BLaER1 treated with 17β-estradiol and CSF1 and Interleukin-3, amounts not matched to agents 10 nM and 100 nM (cell line): ENCODE data around the gene PTCD3.

ENCODE experiments used
- H3K27ac ChIP-seq, 11 experiments: shearing (Covaris generic); formaldehyde crosslinking; 2 replicates each; pipeline ENCODE4 v1.8.1; 2022
- H3K27me3 ChIP-seq, 11 experiments: shearing (Covaris generic); formaldehyde crosslinking; 2 replicates each; pipeline ENCODE4 v1.8.1; 2022
- H3K36me3 ChIP-seq, 11 experiments: shearing (Covaris generic); formaldehyde crosslinking; 2 replicates each; pipeline ENCODE4 v1.8.1; 2022
- H3K4me1 ChIP-seq, 10 experiments: shearing (Covaris generic); formaldehyde crosslinking; 2 replicates each; pipeline ENCODE4 v1.8.1; 2022
- H3K4me2 ChIP-seq, 11 experiments: shearing (Covaris generic); formaldehyde crosslinking; 2 replicates each; pipeline ENCODE4 v1.8.1; 2022
- H3K4me3 ChIP-seq, 10 experiments: shearing (Covaris generic); formaldehyde crosslinking; 2 replicates each; pipeline ENCODE4 v1.8.1; 2022
- H3K9ac ChIP-seq, 11 experiments: shearing (Covaris generic); formaldehyde crosslinking; 2 replicates each; pipeline ENCODE4 v1.8.1; 2022
- H3K9me3 ChIP-seq, 11 experiments: shearing (Covaris generic); formaldehyde crosslinking; replicated peaks in 1 of 11; 2 replicates each; pipeline ENCODE4 v1.8.1; 2022
- H4K20me1 ChIP-seq, 11 experiments: shearing (Covaris generic); formaldehyde crosslinking; 2 replicates each; pipeline ENCODE4 v1.8.1; 2022
- Cebpa-rat ChIP-seq, 11 experiments: shearing (Covaris generic); IDR thresholded peaks; 2 replicates each; pipeline ENCODE4 v1.8.1; 2022

Gene PTCD3

GRCh38 chr2:86134709-86135108, 28.7 kb downstream of the PTCD3 start:
- no peak overlapping the region for H3K4me3 ChIP-seq
- no peak overlapping the region for H3K27ac ChIP-seq
- no peaks in the 10 kb centered on the region for H3K4me1 ChIP-seq
- H3K4me2 ChIP-seq = no peak overlapping the region
- no peak overlapping the region for H3K9ac ChIP-seq
- no peaks in the 10 kb centered on the region for H3K9me3 ChIP-seq
- peaks cover 0 to 64% (median 33%) of the 10 kb centered on the region in 11 experiments; a peak in 15 of 22 replicates for H4K20me1 ChIP-seq
- no peaks in the 10 kb centered on the region for H3K27me3 ChIP-seq
- no peak for TF ChIP-seq Cebpa-rat (IDR thresholded peaks at IDR 0.05)
- H3K36me3 ChIP-seq = peaks cover 100% of the 10 kb centered on the region in 11 experiments

GRCh38 chr2:86135653-86136052, 29.6 kb downstream of the PTCD3 start:
- Histone ChIP-seq H3K27me3 (no peaks in the 10 kb centered on the region), H3K9me3 (no peaks in the 10 kb centered on the region), H3K36me3 (peaks cover 98 to 100% (median 100%) of the 10 kb centered on the region in 11 experiments), H3K4me1 (no peaks in the 10 kb centered on the region), H3K4me3 (no peak overlapping the region), H3K27ac (no peak overlapping the region), H3K4me2 (no peak overlapping the region), H4K20me1 (peaks cover 0 to 64% (median 32%) of the 10 kb centered on the region in 11 experiments; a peak in 15 of 22 replicates), H3K9ac (no peak overlapping the region)
- no peak for TF ChIP-seq Cebpa-rat (IDR thresholded peaks at IDR 0.05)

GRCh38 chr2:86136141-86136540, 30.1 kb downstream of the PTCD3 start:
- H4K20me1 ChIP-seq = peaks cover 0 to 67% (median 31%) of the 10 kb centered on the region in 11 experiments; a peak in 16 of 22 replicates
- no peak overlapping the region for H3K27ac ChIP-seq
- no peak overlapping the region for H3K4me2 ChIP-seq
- H3K9ac ChIP-seq = no peak overlapping the region
- H3K36me3 ChIP-seq = peaks cover 98 to 100% (median 100%) of the 10 kb centered on the region in 11 experiments
- no peak overlapping the region for H3K4me3 ChIP-seq
- TF ChIP-seq Cebpa-rat (IDR thresholded peaks at IDR 0.05) = no peak
- no peaks in the 10 kb centered on the region for H3K9me3 ChIP-seq
- no peaks in the 10 kb centered on the region for H3K27me3 ChIP-seq
- H3K4me1 ChIP-seq = no peaks in the 10 kb centered on the region

GRCh38 chr2:86138736-86139625, 32.9 kb downstream of the PTCD3 start:
- Histone ChIP-seq H3K27me3 (no peaks in the 10 kb centered on the region), H3K4me2 (no peak overlapping the region), H3K27ac (no peak overlapping the region), H3K4me3 (no peak overlapping the region), H3K36me3 (peaks cover 98 to 100% (median 100%) of the 10 kb centered on the region in 11 experiments), H3K9me3 (no peaks in the 10 kb centered on the region), H3K4me1 (peaks cover 0 to 4% (median 0%) of the 10 kb centered on the region in 10 experiments; a peak in 1 of 20 replicates), H4K20me1 (peaks cover 0 to 72% (median 40%) of the 10 kb centered on the region in 11 experiments; a peak in 15 of 22 replicates), H3K9ac (no peak overlapping the region)
- no peak for TF ChIP-seq Cebpa-rat (IDR thresholded peaks at IDR 0.05)

- H3K9me3 ChIP-seq = no peaks in the 10 kb centered on the region
- peaks cover 0 to 4% (median 0%) of the 10 kb centered on the region in 10 experiments; a peak in 1 of 20 replicates for H3K4me1 ChIP-seq
- peaks cover 0 to 73% (median 45%) of the 10 kb centered on the region in 11 experiments; a peak in 17 of 22 replicates for H4K20me1 ChIP-seq
- peaks cover 98 to 100% (median 100%) of the 10 kb centered on the region in 11 experiments for H3K36me3 ChIP-seq
- no peak overlapping the region for H3K27ac ChIP-seq
- no peak overlapping the region for H3K4me3 ChIP-seq
- TF ChIP-seq Cebpa-rat (IDR thresholded peaks at IDR 0.05) = no peak
- no peak overlapping the region for H3K4me2 ChIP-seq
- no peak overlapping the region for H3K9ac ChIP-seq
- H3K27me3 ChIP-seq = no peaks in the 10 kb centered on the region
These were observed 33.9 kb downstream of the PTCD3 start for GRCh38 chr2:86139981-86140380.

- peaks cover 0 to 75% (median 41%) of the 10 kb centered on the region in 11 experiments; a peak in 16 of 22 replicates for H4K20me1 ChIP-seq
- no peak overlapping the region for H3K9ac ChIP-seq
- no peaks in the 10 kb centered on the region for H3K27me3 ChIP-seq
- H3K4me2 ChIP-seq = no peak overlapping the region
- no peak for TF ChIP-seq Cebpa-rat (IDR thresholded peaks at IDR 0.05)
- H3K9me3 ChIP-seq = no peaks in the 10 kb centered on the region
- peaks cover 98 to 100% (median 100%) of the 10 kb centered on the region in 11 experiments for H3K36me3 ChIP-seq
- H3K4me3 ChIP-seq = no peak overlapping the region
- peaks cover 0 to 4% (median 0%) of the 10 kb centered on the region in 10 experiments; a peak in 1 of 20 replicates for H3K4me1 ChIP-seq
- H3K27ac ChIP-seq = no peak overlapping the region
These were observed 34.9 kb downstream of the PTCD3 start for GRCh38 chr2:86140969-86141392.

- TF ChIP-seq Cebpa-rat (IDR thresholded peaks at IDR 0.05) = no peak
- H3K27ac ChIP-seq = no peak overlapping the region
- H3K36me3 ChIP-seq = peaks cover 98 to 100% (median 100%) of the 10 kb centered on the region in 11 experiments
- H3K4me1 ChIP-seq = peaks cover 0 to 9% (median 5%) of the 10 kb centered on the region in 10 experiments; a peak in 15 of 20 replicates
- no peaks in the 10 kb centered on the region for H3K27me3 ChIP-seq
- peaks cover 0 to 81% (median 52%) of the 10 kb centered on the region in 11 experiments; a peak in 18 of 22 replicates for H4K20me1 ChIP-seq
- H3K9me3 ChIP-seq = no peaks in the 10 kb centered on the region
- H3K4me3 ChIP-seq = no peak overlapping the region
- no peak overlapping the region for H3K4me2 ChIP-seq
- H3K9ac ChIP-seq = no peak overlapping the region
These were observed 36.6 kb downstream of the PTCD3 start for GRCh38 chr2:86142436-86143257.

- Histone ChIP-seq H3K4me1 (peaks cover 0 to 16% (median 12%) of the 10 kb centered on the region in 10 experiments; a peak in 15 of 20 replicates), H3K4me3 (no peak overlapping the region), H3K9me3 (no peaks in the 10 kb centered on the region), H3K36me3 (peaks cover 98 to 100% (median 100%) of the 10 kb centered on the region in 11 experiments), H3K27ac (no peak overlapping the region), H3K27me3 (no peaks in the 10 kb centered on the region), H4K20me1 (peaks cover 0 to 85% (median 58%) of the 10 kb centered on the region in 11 experiments; a peak in 18 of 22 replicates), H3K9ac (no peak overlapping the region), H3K4me2 (no peak overlapping the region)
- no peak; a peak in 1 of 22 replicates for TF ChIP-seq Cebpa-rat (IDR thresholded peaks at IDR 0.05)
These were observed 37.3 kb downstream of the PTCD3 start for GRCh38 chr2:86143307-86143706.
